HG03039 (cell line): ENCODE results near the gene ARHGAP26.

ENCODE experiments used
- ATAC-seq: cut with Tn5 transposase; IDR thresholded peaks from one replicate; pipeline ENCODE4 v1.9.1; 2021; ENCODE audit warnings: mild to moderate bottlenecking, moderate library complexity; ENCODE audit not compliant: unreplicated experiment

Gene ARHGAP26

GRCh38 chr5:142826741-142827492 is 56.7 kb downstream of the ARHGAP26 start:
- no peak for ATAC-seq

GRCh38 chr5:142827934-142828576 is 57.9 kb downstream of the ARHGAP26 start:
- ATAC-seq: no peak

GRCh38 chr5:142828797-142829535 is 58.8 kb downstream of the ARHGAP26 start:
- ATAC-seq: no peak

- no peak for ATAC-seq
These were observed 59.6 kb downstream of the ARHGAP26 start for GRCh38 chr5:142829801-142830220.

- no peak for ATAC-seq
These were observed 60.2 kb downstream of the ARHGAP26 start for GRCh38 chr5:142830241-142831008.

GRCh38 chr5:142831009-142831383 is 60.8 kb downstream of the ARHGAP26 start:
- no peak for ATAC-seq

- no peak for ATAC-seq
These were observed 62.1 kb downstream of the ARHGAP26 start for GRCh38 chr5:142832263-142832662.

GRCh38 chr5:142833517-142834449 is 63.6 kb downstream of the ARHGAP26 start:
- ATAC-seq: no peak

GRCh38 chr5:142834504-142834903 is 64.3 kb downstream of the ARHGAP26 start:
- ATAC-seq: no peak

- ATAC-seq: no peak
These were observed 65.4 kb downstream of the ARHGAP26 start for GRCh38 chr5:142835540-142835939.

GRCh38 chr5:142836048-142836447 is 65.9 kb downstream of the ARHGAP26 start:
- no peak for ATAC-seq

GRCh38 chr5:142837081-142837725 is 67.0 kb downstream of the ARHGAP26 start:
- ATAC-seq: no peak

- no peak for ATAC-seq
These were observed 68.7 kb downstream of the ARHGAP26 start for GRCh38 chr5:142838845-142839244.

- ATAC-seq: no peak
These were observed 69.7 kb downstream of the ARHGAP26 start for GRCh38 chr5:142839711-142840346.

GRCh38 chr5:142840575-142840974 is 70.4 kb downstream of the ARHGAP26 start:
- no peak for ATAC-seq

- ATAC-seq: no peak
These were observed 71.5 kb downstream of the ARHGAP26 start for GRCh38 chr5:142841511-142842265.

- ATAC-seq: no peak
These were observed 73.1 kb downstream of the ARHGAP26 start for GRCh38 chr5:142842994-142843905.
